Measurements from ENCODE around the gene ANXA11.
A peak's percentile ranks its signal among the peaks of the same experiment; 100 is the strongest.
"Not testable (repeated sequence)": the region's sequence is repeated elsewhere in the genome, so short reads cannot be mapped to it uniquely, and the experiment has no call there.

The ANXA11 gene

DNA sequence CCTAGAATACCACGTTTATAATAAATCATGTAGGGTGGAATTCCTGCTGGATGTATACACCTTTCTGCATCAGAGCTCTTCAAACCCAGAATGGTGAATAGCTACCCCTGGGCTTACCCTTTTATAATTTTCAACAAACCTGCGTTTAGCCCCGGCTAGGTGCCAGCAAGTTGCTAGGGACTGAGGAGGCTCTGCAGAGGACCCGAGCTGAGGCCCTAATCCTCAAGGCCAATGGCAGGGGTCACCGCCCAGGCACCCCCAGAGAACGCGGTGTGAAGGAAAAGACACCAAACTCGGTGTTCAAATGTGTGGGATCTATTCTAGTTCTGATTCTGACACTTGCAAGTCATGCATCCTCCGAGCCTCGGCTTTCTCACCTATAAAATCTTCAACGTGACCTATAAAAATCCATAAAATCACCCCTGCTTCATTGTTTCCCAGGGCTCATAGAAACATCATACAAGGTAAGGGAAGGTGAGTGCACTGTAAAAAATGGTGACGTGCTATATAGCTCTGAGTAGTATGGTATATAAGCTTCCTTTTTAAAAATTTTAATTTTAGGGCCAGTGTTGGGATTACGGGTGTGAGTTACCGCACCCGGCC, 2.5 kb upstream of the ANXA11 start:
- no peaks in the 10 kb centered on the region for H3K36me3 ChIP-seq
- H3K4me1 ChIP-seq: no peaks in the 10 kb centered on the region; the same call in 1 of the 2 replicates
- TF ChIP-seq, protein P1, sequence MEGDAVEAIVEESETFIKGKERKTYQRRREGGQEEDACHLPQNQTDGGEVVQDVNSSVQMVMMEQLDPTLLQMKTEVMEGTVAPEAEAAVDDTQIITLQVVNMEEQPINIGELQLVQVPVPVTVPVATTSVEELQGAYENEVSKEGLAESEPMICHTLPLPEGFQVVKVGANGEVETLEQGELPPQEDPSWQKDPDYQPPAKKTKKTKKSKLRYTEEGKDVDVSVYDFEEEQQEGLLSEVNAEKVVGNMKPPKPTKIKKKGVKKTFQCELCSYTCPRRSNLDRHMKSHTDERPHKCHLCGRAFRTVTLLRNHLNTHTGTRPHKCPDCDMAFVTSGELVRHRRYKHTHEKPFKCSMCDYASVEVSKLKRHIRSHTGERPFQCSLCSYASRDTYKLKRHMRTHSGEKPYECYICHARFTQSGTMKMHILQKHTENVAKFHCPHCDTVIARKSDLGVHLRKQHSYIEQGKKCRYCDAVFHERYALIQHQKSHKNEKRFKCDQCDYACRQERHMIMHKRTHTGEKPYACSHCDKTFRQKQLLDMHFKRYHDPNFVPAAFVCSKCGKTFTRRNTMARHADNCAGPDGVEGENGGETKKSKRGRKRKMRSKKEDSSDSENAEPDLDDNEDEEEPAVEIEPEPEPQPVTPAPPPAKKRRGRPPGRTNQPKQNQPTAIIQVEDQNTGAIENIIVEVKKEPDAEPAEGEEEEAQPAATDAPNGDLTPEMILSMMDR (IDR thresholded peaks at IDR 0.05; ENCODE audit: low read depth, low read length): no peak
- H3K9me3 ChIP-seq: no peaks in the 10 kb centered on the region
- no peak for DNase-seq
- H3K27me3 ChIP-seq: no peaks in the 10 kb centered on the region
- no peak overlapping the region for H3K4me3 ChIP-seq (ENCODE audit: low read depth, low read length)

DNA sequence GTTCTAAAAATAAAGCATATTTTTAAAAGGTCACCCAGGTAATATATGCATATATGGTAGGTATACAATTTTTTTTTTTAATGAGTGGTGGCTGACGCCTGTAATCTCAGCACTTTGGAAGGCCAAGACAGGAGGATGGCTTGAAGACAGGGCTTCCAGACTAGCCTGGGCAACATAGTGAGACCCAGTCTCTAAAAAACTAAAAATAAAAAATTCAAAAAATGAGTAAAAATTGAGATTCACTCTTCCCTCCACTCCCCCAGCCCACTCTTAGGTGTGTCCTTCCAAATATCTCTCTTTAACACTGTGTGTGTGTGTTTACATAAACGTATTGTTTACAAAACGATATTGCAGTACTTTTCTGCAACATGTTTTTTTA, 929 bp upstream of the ANXA11 start:
- H3K9me3 ChIP-seq: no peaks in the 10 kb centered on the region

DNA sequence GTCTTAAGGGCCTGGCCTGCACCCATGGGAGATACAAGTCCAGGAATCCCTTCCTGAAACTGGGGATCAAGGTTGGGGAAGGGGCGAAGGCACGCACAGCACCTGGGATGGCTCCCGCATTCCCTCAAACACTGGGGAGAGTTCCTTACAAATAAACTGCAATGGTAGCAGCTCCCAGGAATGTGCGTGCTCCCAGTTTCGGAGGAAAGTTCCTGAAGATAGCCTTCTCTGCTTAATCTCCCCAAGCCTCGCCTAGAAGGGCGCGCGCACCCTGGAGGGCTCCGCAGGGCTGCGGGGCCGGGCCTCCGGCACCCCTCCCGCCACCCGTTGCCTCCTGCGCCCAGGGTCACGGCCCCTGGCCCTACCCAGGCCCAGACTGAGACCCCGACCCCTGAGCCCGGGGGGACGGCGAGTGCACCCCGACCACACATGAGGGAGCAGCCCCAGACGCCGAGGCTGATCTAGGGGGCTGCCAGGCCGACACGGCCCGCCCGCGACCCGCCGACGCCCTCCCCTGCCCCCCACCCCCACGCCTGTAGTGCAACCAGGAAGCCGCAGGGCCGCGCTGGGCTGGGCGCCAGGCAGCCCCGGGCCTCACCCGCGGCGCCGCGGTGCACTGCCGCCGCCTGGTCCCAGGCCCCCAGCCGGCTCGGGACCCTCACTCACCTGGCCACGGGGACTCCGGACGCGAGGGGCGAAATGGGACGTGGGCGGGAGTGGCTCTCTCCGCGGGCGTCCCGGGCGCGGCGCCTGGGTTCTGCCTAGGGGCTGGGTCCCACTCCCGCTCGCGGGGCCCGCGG, 460 bp downstream of the ANXA11 start:
- H3K9me3 ChIP-seq: no peaks in the 10 kb centered on the region

More for the DNA sequence above, 929 bp upstream of the ANXA11 start:
- TF ChIP-seq, protein P1 (IDR thresholded peaks at IDR 0.05; ENCODE audit: low read depth, low read length): no peak
- Histone ChIP-seq H3K36me3 (no peaks in the 10 kb centered on the region), H3K4me3 (ENCODE audit: low read depth, low read length) (peak overlapping the region; percentile 73), H3K4me1 (no peaks in the 10 kb centered on the region; the same call in 1 of the 2 replicates), H3K27me3 (no peaks in the 10 kb centered on the region)
- no peak for DNase-seq

DNA sequence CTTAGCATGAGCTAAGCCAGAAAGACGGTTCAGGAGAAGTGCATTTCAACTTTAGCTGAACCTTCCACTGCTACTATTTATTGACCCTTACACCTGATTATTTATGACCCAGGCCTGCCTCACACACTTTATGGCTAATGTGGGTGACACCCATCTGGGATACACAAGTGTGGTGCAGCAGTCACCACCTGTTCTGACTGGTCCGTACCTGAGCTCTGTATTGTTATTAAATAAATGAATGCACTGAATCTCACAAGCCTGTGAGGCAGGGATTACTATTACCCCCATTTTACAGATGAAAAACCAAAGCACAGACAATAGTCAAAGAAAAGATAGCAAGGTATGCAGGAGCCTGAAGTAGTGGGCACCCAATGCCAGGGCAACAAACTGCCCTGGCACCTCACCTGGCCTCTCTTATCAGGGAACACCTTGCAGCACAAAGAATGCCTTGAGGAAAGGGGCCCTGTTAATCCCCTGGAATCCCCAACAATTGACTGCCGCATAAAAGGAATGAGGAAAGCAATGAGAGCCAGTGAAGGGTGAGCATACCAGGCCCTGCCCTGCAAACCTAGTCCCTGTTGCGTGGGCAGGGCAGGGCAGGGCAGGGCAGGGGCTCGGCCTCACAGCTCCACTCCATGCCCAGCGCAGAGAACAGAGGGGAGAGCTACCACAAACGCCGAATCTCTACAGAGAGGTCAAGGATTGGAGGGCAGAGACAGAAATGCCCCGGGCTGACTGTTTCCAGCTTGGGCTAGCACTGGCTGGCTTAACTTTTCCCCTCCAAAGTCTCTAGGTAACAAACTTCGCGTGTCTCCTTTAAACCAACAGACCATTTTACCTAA, 1.3 kb downstream of the ANXA11 start:
- DNase-seq: no peak

More for the DNA sequence above, 460 bp downstream of the ANXA11 start:
- TF ChIP-seq, protein P1 (IDR thresholded peaks at IDR 0.05; ENCODE audit: low read depth, low read length): no peak
- Histone ChIP-seq H3K4me1 (no peaks in the 10 kb centered on the region; the same call in 1 of the 2 replicates), H3K36me3 (no peaks in the 10 kb centered on the region), H3K27me3 (no peaks in the 10 kb centered on the region), H3K4me3 (ENCODE audit: low read depth, low read length) (peak overlapping the region; percentile 73)
- DNase-seq: peak; percentile 30

DNA sequence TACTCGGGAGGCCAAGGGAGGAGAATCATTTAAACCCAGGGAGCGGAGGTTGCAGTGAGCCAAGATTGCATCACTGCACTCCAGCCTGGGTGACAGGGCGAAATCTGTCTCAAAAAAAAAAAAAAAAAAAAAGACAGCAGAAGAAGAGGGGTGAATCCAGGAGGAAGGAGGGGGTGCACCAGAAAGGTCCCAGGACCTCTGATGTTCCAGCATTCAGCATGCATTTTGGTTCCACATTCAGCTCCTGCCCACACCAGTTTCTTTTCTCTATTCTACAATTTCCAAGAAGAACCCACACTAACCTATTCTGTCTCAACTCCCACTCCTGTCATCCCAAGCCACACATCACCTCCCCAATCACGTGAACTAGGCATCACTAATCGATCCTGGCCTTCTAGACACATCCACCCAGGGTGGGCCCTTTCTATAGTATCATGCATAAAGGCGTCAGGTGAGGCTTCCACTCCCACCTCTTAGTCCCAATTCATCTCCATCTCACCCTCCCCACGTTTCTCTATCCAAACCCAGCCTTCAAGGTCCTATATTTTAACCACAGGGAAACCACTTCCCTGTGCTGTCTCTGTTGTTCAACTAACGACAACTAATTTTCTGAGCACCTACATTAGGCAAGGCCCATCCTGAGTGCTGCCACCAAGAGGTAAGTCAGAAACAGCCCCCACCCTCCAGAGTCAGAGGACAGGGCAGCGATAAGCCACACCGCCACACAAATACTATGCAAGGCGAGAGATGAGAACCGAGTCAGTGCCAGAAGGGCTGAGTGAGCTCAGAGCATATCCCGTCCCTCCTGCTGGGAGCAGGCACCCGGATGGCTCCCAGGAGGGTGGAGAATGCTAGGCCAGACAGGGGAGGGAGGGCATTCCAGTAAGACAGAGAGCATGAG, 2.2 kb downstream of the ANXA11 start:
- Histone ChIP-seq H3K27me3 (no peaks in the 10 kb centered on the region), H3K9me3 (no peaks in the 10 kb centered on the region), H3K36me3 (no peaks in the 10 kb centered on the region), H3K4me1 (no peaks in the 10 kb centered on the region; the same call in 1 of the 2 replicates), H3K4me3 (ENCODE audit: low read depth, low read length) (no peak overlapping the region)
- TF ChIP-seq, protein P1 (IDR thresholded peaks at IDR 0.05; ENCODE audit: low read depth, low read length): peak; percentile 15; the same call in 1 of the 2 replicates
- no peak for DNase-seq

More for the DNA sequence above, 1.3 kb downstream of the ANXA11 start:
- Histone ChIP-seq H3K36me3 (no peaks in the 10 kb centered on the region), H3K4me3 (ENCODE audit: low read depth, low read length) (peak overlapping the region; percentile 73; the same call in 1 of the 2 replicates), H3K27me3 (no peaks in the 10 kb centered on the region), H3K9me3 (no peaks in the 10 kb centered on the region), H3K4me1 (no peaks in the 10 kb centered on the region; the same call in 1 of the 2 replicates)
- TF ChIP-seq, protein P1 (IDR thresholded peaks at IDR 0.05; ENCODE audit: low read depth, low read length): no peak

DNA sequence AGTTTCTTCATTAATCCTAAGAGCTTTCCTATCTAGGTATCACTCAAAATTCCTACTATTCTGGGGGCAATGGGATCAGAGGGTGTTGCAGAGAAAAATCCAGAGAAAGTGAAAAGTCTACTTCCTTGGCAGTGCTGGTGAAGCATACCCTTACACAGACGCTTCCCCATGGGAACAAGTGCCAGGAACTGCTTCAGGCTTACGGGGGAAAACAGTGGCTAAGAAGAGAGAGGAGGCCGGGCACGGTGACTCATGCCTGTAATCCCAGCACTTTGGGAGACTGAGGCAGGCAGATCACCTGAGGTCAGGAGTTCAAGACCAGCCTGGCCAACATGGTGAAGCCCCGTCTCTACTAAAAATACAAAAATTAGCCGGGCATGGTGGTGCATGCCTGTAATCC, 2.8 kb downstream of the ANXA11 start:
- H3K36me3 ChIP-seq; H3K9me3 ChIP-seq; DNase-seq; H3K4me3 ChIP-seq (ENCODE audit: low read depth, low read length); H3K4me1 ChIP-seq; H3K27me3 ChIP-seq: not testable (repeated sequence)
